ENCODE measurements around the gene EFNA4. TPM values are rescaled to one million over a fixed set of nuclear protein-coding genes. Genes with fewer than 3 reads are reported as not detected.

EFNA4 gene
- total and polyA plus RNA-seq, 2 of the 8 experiments (the other 6 are each of a cell fraction or from before 2014, with no cell fraction given): 21.9 to 23.9 TPM

- peaks cover 2 to 16% (median 10%) of the 10 kb centered on the region in 4 experiments; a peak in 6 of 7 replicates for H3K4me1 ChIP-seq (replicated peaks in 1 of 4; ENCODE audit: control insufficient read depth in 3 of 4, insufficient read depth in 4 of 4, low read length in 3 of 4)
- ChIA-PET CTCF (ENCODE audit: partially characterized antibody) (interaction anchor here (0.6 to 18.6 kb wide), 18 partner anchors 8 to 211 kb away, joined by 3 to 354 read pairs (median 4); partner anchors contain the start of genes ADAM15, DCST1, DCST2 and EFNA4), POLR2A (ENCODE audit: partially characterized antibody) (interaction anchor here (0.6 to 14.8 kb wide), 10 partner anchors 13 to 82 kb away, joined by 4 to 128 read pairs (median 10); partner anchors contain the start of genes ADAM15, CKS1B, DCST1 and DCST2)
- WGBS, 2 experiments (ENCODE audit: extremely low coverage in 1 of 2, insufficient coverage in 1 of 2, insufficient read length in 1 of 2, insufficient replicate concordance in 2 of 2, low coverage in 1 of 2, low lambda C conversion rate in 2 of 2, missing lambda C conversion rate in 1 of 2): 37% methylated on average over 3 of the region's 6 CpGs; no CpG with 5 or more reads in 1 of the 2 experiments
- peaks cover 0 to 29% (median 13%) of the 10 kb centered on the region in 4 experiments; a peak in 4 of 8 replicates for H3K36me3 ChIP-seq (ENCODE audit: control insufficient read depth in 2 of 4, insufficient read depth in 4 of 4, low read length in 3 of 4)
- peaks cover 0 to 5% of the 10 kb centered on the region in 2 experiments; a peak in 2 of 4 replicates for H3K79me2 ChIP-seq (ENCODE audit: control insufficient read depth in 1 of 2, insufficient read depth in 2 of 2, low read length in 2 of 2)
- no peak overlapping the region for H2BK120ac ChIP-seq (replicated peaks; ENCODE audit: low read depth, low read length)
- H3K9ac ChIP-seq (replicated peaks in 1 of 4; ENCODE audit: extremely low read depth in 1 of 4, low read depth in 3 of 4, low read length in 3 of 4): no peak overlapping the region
- no peak overlapping the region for H3K56ac ChIP-seq (replicated peaks; ENCODE audit: insufficient read length, low read depth, low read length)
- FAIRE-seq: no peak
- no peak overlapping the region for H2BK12ac ChIP-seq (ENCODE audit: low read depth, low read length)
- DNase-seq (ENCODE audit: low read depth in 1 of 2, low spot score in 2 of 2): peak in 1 of 2 experiments; percentile 56
- H3K79me1 ChIP-seq (ENCODE audit: low read depth, low read length): peaks cover 1% of the 10 kb centered on the region; the same call in 1 of the 2 replicates
- H4K91ac ChIP-seq (replicated peaks; ENCODE audit: insufficient read length, low read length): no peak overlapping the region
- H2AK5ac ChIP-seq (ENCODE audit: low read depth, low read length): no peak overlapping the region
- no peak overlapping the region for H2BK15ac ChIP-seq (ENCODE audit: low read length)
- peak overlapping the region; percentile 3; the same call in 1 of the 2 replicates for H3K18ac ChIP-seq (ENCODE audit: extremely low read depth, low read length)
- H3K23me2 ChIP-seq (ENCODE audit: low read depth, low read length): no peaks in the 10 kb centered on the region
- no peak overlapping the region for H2BK5ac ChIP-seq (ENCODE audit: low read depth, low read length)
- peak overlapping the region; percentile 4 to 59; a peak in 3 of 4 replicates for H3K4me2 ChIP-seq (ENCODE audit: insufficient read depth in 1 of 2, low read depth in 2 of 2, low read length in 2 of 2)
- no peak overlapping the region for H3K4ac ChIP-seq (replicated peaks; ENCODE audit: insufficient read length, low read depth, low read length)
- no peak overlapping the region for H3K27ac ChIP-seq (ENCODE audit: low read depth, low read length)
- H3K9me3 ChIP-seq (ENCODE audit: insufficient read depth in 2 of 2, low read depth in 1 of 2, low read length in 1 of 2): no peaks in the 10 kb centered on the region
- no peaks in the 10 kb centered on the region for H4K20me1 ChIP-seq (replicated peaks in 1 of 2; ENCODE audit: control insufficient read depth in 1 of 2, insufficient read depth in 2 of 2, low read length in 2 of 2)
- peaks cover 0 to 2% (median 0%) of the 10 kb centered on the region in 4 experiments; a peak in 1 of 7 replicates for H3K27me3 ChIP-seq (replicated peaks in 1 of 4; ENCODE audit: control insufficient read depth in 3 of 4, extremely low read depth in 1 of 4, insufficient read depth in 3 of 4, low read length in 3 of 4)
- H3K23ac ChIP-seq (ENCODE audit: insufficient read length): no peak overlapping the region
- no peak overlapping the region for H4K5ac ChIP-seq (ENCODE audit: insufficient read length, low read depth, low read length)
- 0 out of 2 replicates have a peak overlapping the region, but pooled peaks have one; percentile 45 for H4K8ac ChIP-seq (ENCODE audit: extremely low read depth, insufficient read depth, low read length)
- no peak overlapping the region for H3K14ac ChIP-seq (ENCODE audit: insufficient read length)
- no peak overlapping the region for H2AFZ ChIP-seq (ENCODE audit: low read length)
- no peak overlapping the region for H2BK20ac ChIP-seq (ENCODE audit: low read length)
- peak overlapping the region in 3 of 4 experiments; percentile 36 to 60 (median 42); a peak in 4 of 8 replicates for H3K4me3 ChIP-seq (ENCODE audit: extremely low read depth in 1 of 4, insufficient read depth in 2 of 4, low read depth in 3 of 4, low read length in 4 of 4)
- TF ChIP-seq POLR2A (IDR thresholded peaks at IDR 0.05; ENCODE audit: control extremely low read depth in 1 of 2, low read depth in 2 of 2, low read length in 2 of 2) (no peak), YY1 (IDR thresholded peaks at IDR 0.05; ENCODE audit: low read depth, low read length) (no peak), SP4 (IDR thresholded peaks at IDR 0.05; ENCODE audit: low read length) (no peak), TAF7 (optimal IDR thresholded peaks at IDR 0.05; ENCODE audit: borderline replicate concordance, low read depth, low read length) (no peak), RAD21 (IDR thresholded peaks at IDR 0.05 in 1 of 2, conservative IDR thresholded peaks at IDR 0.05 in 1 of 2; ENCODE audit: low read depth in 2 of 2, low read length in 2 of 2) (no peak), PHF8 (conservative IDR thresholded peaks at IDR 0.05; ENCODE audit: low read depth, low read length) (no peak), SRF (IDR thresholded peaks at IDR 0.05; ENCODE audit: low read depth, low read length) (no peak), TEAD4 (IDR thresholded peaks at IDR 0.05; ENCODE audit: low read depth, low read length) (no peak)
- TF ChIP-seq, protein P1, sequence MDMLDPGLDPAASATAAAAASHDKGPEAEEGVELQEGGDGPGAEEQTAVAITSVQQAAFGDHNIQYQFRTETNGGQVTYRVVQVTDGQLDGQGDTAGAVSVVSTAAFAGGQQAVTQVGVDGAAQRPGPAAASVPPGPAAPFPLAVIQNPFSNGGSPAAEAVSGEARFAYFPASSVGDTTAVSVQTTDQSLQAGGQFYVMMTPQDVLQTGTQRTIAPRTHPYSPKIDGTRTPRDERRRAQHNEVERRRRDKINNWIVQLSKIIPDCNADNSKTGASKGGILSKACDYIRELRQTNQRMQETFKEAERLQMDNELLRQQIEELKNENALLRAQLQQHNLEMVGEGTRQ (IDR thresholded peaks at IDR 0.05; ENCODE audit: low read length): no peak
- TF ChIP-seq, protein P2, sequence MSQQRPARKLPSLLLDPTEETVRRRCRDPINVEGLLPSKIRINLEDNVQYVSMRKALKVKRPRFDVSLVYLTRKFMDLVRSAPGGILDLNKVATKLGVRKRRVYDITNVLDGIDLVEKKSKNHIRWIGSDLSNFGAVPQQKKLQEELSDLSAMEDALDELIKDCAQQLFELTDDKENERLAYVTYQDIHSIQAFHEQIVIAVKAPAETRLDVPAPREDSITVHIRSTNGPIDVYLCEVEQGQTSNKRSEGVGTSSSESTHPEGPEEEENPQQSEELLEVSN (IDR thresholded peaks at IDR 0.05): no peak
Measured at GRCh38 chr1:155017946-155018316, 45.6 kb upstream of the EFNA4 start.

Data from H1 (cell line).